Panc1 (cell line): ENCODE results near the gene SUMF1.

Experiments
- CTCF ChIP-seq: fragments of 450-650 bp; IDR thresholded peaks from 2 replicates; pipeline ENCODE4 v1.5.1; 2017; ENCODE audit warnings: mild to moderate bottlenecking
- POLR2AphosphoS5 ChIP-seq: IDR thresholded peaks from 2 replicates; pipeline ENCODE4 v1.6.1; 2012; ENCODE audit warnings: mild to moderate bottlenecking, low read depth, low read length, moderate library complexity
- SIN3A ChIP-seq: IDR thresholded peaks from 2 replicates; pipeline ENCODE4 v1.6.1; 2012; ENCODE audit warnings: low read depth, mild to moderate bottlenecking, low read length, moderate library complexity, borderline replicate concordance; ENCODE audit not compliant: insufficient read depth

GRCh38 chr3:4332991-4333390 lies 134.1 kb downstream of the SUMF1 start:
- TF ChIP-seq POLR2AphosphoS5 (no peak), SIN3A (no peak), CTCF (no peak)
